ENCODE data around the gene RNF208. TPM values are rescaled to one million over a fixed set of nuclear protein-coding genes. Genes with fewer than 3 reads are reported as not detected.

The RNF208 gene
- polyA plus RNA-seq, 1 of the 3 experiments (the other 2 are of a cell fraction) = 2.7 TPM

DNA sequence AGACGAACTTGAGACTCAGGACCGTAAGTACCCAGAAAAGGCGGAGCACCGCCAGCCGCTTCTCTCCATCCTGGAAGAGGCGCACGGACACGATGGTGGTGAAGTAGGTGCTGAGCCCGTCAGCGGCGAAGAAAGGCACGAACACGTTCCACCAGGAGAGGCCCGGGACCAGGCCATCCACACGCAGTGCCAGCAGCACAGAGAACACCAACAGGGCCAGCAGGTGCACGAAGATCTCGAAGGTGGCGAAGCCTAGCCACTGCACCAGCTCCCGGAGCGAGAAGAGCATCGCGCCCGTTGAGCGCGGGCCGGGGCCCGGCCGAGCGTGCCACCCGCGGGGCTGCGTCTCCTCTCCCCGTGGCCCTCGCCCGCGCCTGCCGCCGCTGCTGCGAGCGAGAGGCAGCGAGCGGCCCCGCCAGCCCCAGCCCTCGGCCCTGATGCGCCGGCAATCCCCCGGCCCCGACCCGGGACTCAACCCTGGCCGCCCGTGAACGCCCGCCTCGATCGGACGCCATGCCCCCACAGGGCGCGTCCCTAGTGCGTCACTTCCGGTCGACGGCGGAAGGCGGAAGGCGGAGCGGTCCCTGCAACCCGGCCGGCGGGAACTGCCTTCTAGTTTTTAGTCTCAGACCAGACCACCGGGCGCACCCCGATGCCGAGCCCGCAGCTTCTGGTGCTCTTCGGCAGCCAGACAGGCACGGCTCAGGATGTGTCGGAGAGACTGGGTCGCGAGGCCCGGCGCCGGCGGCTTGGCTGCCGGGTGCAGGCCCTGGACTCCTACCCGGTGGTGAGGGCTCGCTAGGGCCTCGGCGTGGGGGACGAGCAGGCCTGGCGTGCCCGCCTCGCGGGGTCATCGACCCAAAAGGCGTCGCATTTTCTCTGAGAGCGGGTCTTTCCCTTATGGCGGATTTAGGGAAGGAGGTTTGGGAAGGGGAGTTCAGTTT lies 16.6 kb downstream of the RNF208 start, which contains the start of the genes NDOR1 and TMEM203:
NDOR1 (plus strand) TSS at position 575 of the 944 bp plus-strand sequence; CDS start at position 653, 78 bp downstream.
TMEM203 (minus strand) TSS at position 523 of the 944 bp plus-strand sequence; CDS start at position 289, 234 bp downstream.
- H3K4me2 ChIP-seq = peak within 1 kb of the TSS; percentile 100
- TF ChIP-seq TAF1 (IDR thresholded peaks at IDR 0.05; ENCODE audit: borderline replicate concordance, low read depth, low read length) (peak; percentile 92), FOSL2 (IDR thresholded peaks at IDR 0.05; ENCODE audit: borderline replicate concordance, low read depth) (no peak), MXI1 (IDR thresholded peaks at IDR 0.05; ENCODE audit: low read depth, low read length) (peak; percentile 83; the same call in 1 of the 2 replicates), CHD2 (IDR thresholded peaks at IDR 0.05; ENCODE audit: low read length, partially characterized antibody) (peak; percentile 59), POLR2AphosphoS5 (IDR thresholded peaks at IDR 0.05; ENCODE audit: low read depth, low read length) (peak; percentile 85), SIN3A (IDR thresholded peaks at IDR 0.05; ENCODE audit: borderline replicate concordance, low read depth, low read length) (peak; percentile 81; the same call in 1 of the 2 replicates), RCOR1 (IDR thresholded peaks at IDR 0.05; ENCODE audit: low read length) (no peak), MEF2A (IDR thresholded peaks at IDR 0.05; ENCODE audit: borderline replicate concordance, low read depth) (no peak), ELF1 (IDR thresholded peaks at IDR 0.05) (peak; percentile 96), YY1 (IDR thresholded peaks at IDR 0.05; ENCODE audit: low read depth) (peak; percentile 91), JUND (IDR thresholded peaks at IDR 0.05) (no peak), GABPA (IDR thresholded peaks at IDR 0.05; ENCODE audit: low read depth) (peak; percentile 95)
- TF ChIP-seq, protein P1, sequence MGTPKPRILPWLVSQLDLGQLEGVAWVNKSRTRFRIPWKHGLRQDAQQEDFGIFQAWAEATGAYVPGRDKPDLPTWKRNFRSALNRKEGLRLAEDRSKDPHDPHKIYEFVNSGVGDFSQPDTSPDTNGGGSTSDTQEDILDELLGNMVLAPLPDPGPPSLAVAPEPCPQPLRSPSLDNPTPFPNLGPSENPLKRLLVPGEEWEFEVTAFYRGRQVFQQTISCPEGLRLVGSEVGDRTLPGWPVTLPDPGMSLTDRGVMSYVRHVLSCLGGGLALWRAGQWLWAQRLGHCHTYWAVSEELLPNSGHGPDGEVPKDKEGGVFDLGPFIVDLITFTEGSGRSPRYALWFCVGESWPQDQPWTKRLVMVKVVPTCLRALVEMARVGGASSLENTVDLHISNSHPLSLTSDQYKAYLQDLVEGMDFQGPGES (IDR thresholded peaks at IDR 0.05; ENCODE audit: low read depth, low read length) = no peak
- TF ChIP-seq, protein P2, sequence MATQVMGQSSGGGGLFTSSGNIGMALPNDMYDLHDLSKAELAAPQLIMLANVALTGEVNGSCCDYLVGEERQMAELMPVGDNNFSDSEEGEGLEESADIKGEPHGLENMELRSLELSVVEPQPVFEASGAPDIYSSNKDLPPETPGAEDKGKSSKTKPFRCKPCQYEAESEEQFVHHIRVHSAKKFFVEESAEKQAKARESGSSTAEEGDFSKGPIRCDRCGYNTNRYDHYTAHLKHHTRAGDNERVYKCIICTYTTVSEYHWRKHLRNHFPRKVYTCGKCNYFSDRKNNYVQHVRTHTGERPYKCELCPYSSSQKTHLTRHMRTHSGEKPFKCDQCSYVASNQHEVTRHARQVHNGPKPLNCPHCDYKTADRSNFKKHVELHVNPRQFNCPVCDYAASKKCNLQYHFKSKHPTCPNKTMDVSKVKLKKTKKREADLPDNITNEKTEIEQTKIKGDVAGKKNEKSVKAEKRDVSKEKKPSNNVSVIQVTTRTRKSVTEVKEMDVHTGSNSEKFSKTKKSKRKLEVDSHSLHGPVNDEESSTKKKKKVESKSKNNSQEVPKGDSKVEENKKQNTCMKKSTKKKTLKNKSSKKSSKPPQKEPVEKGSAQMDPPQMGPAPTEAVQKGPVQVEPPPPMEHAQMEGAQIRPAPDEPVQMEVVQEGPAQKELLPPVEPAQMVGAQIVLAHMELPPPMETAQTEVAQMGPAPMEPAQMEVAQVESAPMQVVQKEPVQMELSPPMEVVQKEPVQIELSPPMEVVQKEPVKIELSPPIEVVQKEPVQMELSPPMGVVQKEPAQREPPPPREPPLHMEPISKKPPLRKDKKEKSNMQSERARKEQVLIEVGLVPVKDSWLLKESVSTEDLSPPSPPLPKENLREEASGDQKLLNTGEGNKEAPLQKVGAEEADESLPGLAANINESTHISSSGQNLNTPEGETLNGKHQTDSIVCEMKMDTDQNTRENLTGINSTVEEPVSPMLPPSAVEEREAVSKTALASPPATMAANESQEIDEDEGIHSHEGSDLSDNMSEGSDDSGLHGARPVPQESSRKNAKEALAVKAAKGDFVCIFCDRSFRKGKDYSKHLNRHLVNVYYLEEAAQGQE (IDR thresholded peaks at IDR 0.05; ENCODE audit: low read depth, low read length) = peak; percentile 43; the same call in 1 of the 2 replicates
- TF ChIP-seq, protein P3, sequence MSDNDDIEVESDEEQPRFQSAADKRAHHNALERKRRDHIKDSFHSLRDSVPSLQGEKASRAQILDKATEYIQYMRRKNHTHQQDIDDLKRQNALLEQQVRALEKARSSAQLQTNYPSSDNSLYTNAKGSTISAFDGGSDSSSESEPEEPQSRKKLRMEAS (IDR thresholded peaks at IDR 0.05; ENCODE audit: low read depth) = peak; percentile 82
- TF ChIP-seq, protein P4, sequence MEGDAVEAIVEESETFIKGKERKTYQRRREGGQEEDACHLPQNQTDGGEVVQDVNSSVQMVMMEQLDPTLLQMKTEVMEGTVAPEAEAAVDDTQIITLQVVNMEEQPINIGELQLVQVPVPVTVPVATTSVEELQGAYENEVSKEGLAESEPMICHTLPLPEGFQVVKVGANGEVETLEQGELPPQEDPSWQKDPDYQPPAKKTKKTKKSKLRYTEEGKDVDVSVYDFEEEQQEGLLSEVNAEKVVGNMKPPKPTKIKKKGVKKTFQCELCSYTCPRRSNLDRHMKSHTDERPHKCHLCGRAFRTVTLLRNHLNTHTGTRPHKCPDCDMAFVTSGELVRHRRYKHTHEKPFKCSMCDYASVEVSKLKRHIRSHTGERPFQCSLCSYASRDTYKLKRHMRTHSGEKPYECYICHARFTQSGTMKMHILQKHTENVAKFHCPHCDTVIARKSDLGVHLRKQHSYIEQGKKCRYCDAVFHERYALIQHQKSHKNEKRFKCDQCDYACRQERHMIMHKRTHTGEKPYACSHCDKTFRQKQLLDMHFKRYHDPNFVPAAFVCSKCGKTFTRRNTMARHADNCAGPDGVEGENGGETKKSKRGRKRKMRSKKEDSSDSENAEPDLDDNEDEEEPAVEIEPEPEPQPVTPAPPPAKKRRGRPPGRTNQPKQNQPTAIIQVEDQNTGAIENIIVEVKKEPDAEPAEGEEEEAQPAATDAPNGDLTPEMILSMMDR (IDR thresholded peaks at IDR 0.05) = no peak
- peak within 1 kb of the TSS; percentile 35 to 51; a peak in 3 of 4 replicates for H3K27ac ChIP-seq (ENCODE audit: low read depth in 2 of 2, low read length in 1 of 2)
- H3K4me3 ChIP-seq (ENCODE audit: low read depth in 2 of 2, low read length in 1 of 2) = peak within 1 kb of the TSS; percentile 87 to 100
- DNase-seq = peak; percentile 99
- peaks cover 11 to 38% of the 10 kb centered on the region in 2 experiments for H3K4me1 ChIP-seq (ENCODE audit: control insufficient read depth in 1 of 2, insufficient read depth in 2 of 2, low read depth in 1 of 2, low read length in 1 of 2)
- POLR2A ChIA-PET = interaction anchor here (0.6 to 1.5 kb wide), 9 partner anchors 10 to 166 kb away, joined by 3 to 6 read pairs (median 3); partner anchors contain the start of genes RNF224 and SSNA1
- peak within 1 kb of the TSS; percentile 99 for H3K9ac ChIP-seq
- peak within 1 kb of the TSS; percentile 56 for H2AFZ ChIP-seq (ENCODE audit: low read depth)
- H3K9me3 ChIP-seq = no peaks in the 10 kb centered on the region
- no peaks in the 10 kb centered on the region for H3K27me3 ChIP-seq (ENCODE audit: insufficient read depth)
- H4K20me1 ChIP-seq (ENCODE audit: insufficient read depth) = no peaks in the 10 kb centered on the region
- WGBS (ENCODE audit: low lambda C conversion rate) = 2% methylated on average over 28 of the region's 98 CpGs
- H3K9me2 ChIP-seq = no peaks in the 10 kb centered on the region
- peaks cover 14% of the 10 kb centered on the region for H3F3A ChIP-seq (replicated peaks; ENCODE audit: insufficient read depth)
- H3K36me3 ChIP-seq (replicated peaks in 1 of 2; ENCODE audit: control insufficient read depth in 1 of 2, insufficient read depth in 2 of 2, low read length in 1 of 2) = no peaks in the 10 kb centered on the region
- H3K79me2 ChIP-seq (ENCODE audit: insufficient read depth) = peaks cover 69% of the 10 kb centered on the region
- CTCF ChIA-PET = interaction anchor here (0.8 to 2.5 kb wide), 6 partner anchors 16 to 156 kb away, joined by 4 to 9 read pairs (median 4); partner anchors contain the start of gene RNF224

Data from SK-N-SH (cell line).